HG03045 (cell line): ENCODE results near the gene ERC2.
"Not testable (repeated sequence)": the region's sequence is repeated elsewhere in the genome, so short reads cannot be mapped to it uniquely, and the experiment has no call there.

Source experiments
- ATAC-seq: cut with Tn5 transposase; IDR thresholded peaks from one replicate; pipeline ENCODE4 v1.9.1; 2021; ENCODE audit warnings: mild to moderate bottlenecking, moderate library complexity; ENCODE audit not compliant: unreplicated experiment

Gene ERC2

DNA sequence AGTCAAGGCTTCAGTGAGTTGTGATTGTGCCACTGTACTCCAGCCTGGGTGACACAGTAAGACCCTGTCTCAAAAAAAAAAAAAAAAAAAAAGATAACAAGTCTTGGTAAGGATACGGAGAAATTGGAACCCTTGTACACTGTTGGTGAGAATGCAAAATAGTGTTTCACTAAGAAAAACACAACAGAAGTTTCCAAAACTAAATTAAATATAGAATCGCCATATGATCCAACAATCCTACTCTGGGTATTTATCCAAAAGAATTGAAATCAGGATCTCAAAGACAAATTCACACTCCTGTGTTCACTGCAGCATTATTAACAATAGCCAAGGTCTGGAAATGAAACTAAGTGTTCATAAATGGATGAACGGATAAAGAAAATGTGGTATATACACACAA is 149.4 kb downstream of the ERC2 start:
- no peak for ATAC-seq

DNA sequence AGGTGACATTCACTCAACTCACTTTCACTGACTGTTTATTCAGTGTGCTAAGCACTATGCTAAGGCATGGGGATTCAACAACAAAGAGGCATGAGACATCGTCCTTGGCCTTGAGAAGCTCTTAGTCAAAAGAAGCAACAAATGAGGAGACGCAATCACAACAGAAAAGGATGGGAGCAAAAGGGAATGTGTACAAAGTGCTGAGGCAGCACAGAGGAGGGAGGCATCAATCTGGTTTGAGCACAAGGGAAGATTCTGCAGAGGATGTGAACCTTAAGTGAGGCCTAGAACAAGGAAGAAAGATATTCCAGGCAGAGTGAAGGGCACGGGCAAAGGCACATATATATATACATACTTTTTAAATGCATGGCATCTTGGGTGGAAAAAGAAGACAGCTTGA is 151.3 kb downstream of the ERC2 start:
- no peak for ATAC-seq

DNA sequence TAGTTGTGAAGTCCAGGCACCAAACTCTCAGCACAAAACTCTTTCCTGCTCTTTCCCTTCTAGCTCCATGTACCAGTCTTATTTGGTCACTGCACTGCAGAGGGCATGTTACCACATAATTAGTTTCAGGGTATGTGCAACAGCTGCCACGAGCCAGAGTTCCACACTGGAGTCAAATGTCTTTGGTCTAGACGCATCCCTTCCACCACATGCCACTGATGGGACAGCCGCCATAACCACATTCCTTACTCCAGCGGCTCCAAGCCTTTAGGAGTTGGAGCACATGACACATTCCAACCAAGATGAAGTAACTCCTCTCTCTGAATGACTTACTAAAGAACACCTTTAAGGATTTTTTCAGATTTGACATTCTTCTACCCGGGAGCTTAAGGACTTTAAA is 153.4 kb downstream of the ERC2 start:
- ATAC-seq, result no peak

DNA sequence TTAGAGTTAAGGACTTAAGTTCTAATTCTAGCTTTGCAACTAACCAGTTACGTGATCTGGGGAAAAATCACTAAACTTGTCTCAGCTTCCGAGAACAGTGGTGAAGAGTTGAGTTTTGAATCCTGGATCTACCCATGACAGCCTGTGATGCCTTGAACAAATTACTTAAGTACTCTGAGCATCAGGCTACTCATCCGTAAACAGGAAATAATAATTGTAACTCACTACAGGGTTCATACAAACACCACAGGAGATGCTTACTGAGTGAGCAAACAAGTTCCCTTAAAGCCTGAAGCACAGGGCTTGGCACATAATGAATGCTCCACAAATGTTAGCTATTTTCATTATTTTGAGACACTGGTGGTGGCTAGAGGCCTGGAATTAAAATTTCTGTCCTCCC is 158.8 kb downstream of the ERC2 start:
- no peak for ATAC-seq

DNA sequence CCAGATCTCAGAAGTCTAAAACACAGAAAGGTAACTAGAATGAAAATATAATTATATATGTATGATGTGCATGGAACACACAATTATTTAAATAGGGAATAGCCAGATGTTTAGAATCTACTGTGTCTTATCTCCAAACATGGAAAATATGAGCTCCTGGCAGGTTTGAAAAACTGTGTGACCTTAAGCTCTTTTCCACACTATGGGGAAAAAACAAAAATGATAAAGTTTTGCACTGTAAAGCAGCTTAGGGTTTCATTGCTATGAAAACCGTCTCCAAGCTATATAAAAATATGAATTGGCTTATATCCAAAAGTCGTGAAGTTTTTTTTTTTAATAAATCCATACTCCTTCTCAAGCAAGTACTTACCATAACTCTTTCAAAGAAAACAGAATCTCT is 159.8 kb downstream of the ERC2 start:
- ATAC-seq, result no peak

DNA sequence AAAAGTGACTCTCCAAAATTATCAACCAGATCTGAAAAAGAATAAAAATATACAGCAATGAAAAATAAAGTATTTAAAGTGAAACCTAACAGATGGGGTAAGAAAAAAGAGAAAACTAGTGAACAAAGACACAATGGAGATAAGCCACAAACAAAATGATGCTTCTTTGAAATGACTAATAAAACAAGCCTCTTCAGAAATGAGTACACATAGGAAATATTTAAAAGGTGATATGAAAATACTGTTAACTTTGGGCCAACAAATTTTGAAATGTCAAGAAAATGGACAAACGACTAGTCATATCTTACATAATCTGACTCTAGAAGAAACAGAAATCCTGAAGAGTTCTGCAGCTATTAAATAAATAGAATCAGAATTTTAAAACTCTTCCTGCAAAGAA is 164.2 kb downstream of the ERC2 start:
- ATAC-seq, result no peak

DNA sequence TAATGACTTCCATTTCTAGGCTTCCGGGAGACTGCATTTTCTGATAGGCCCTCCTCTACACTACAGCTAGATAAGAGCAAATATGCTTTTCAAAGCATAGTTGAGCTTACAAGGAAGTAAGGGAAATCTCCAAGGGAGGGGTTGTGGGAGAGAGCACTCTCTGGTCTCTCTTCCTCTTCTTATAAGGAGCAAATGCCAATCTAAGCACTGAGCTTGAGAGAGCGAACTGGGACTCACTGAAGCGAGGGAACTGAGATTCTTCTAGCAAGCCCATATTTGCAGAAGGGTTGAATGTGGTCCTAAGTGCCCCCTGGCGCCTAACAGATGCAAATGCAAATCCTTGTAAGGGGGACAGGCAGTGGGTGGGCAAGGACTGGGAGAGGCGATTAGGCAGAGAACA is 164.8 kb downstream of the ERC2 start:
- ATAC-seq, result peak; percentile 71

DNA sequence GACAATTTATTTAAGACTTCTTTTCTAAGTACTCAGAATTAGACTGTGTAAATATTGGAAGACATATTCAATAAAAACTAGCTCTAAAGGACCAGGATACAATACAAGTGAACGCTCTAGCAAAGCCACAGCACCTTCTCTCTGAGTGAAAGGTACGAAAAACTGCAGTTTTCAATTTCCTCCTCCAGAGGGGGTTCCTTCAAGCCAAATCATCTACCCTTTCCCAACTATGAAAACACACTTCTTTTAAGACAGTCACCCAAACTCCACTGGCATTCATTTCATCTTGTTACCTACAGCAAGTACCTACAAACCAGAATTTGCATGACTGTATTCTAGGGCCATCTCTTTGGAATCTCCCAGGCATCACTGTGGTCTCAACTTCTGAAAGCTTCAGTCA is 165.8 kb downstream of the ERC2 start:
- no peak for ATAC-seq

DNA sequence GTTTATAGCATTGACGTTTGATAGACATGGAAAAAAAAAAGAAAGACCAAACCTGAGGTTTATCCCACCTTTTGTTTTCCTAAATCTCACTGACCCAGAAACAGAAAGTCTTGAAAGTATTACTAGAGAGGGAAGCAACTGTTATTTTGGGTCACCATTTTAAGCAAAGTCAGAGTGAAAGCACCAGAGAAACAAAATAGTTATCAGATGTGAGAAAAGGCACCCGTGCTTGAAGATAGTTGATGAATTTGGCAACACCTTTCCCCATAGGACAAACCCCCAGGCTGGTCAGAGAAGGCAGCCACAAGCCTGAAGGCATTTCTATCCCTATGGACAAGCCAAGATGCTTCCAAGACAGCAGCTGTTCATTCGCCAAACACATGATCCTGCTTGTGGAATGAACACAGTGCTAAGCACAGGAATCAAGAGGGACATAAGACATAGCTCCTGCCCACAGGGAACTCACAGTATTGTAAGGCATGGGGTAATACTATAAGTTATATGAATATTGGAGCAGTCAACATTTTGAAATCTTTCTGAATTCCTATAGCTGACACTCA is 170.9 kb downstream of the ERC2 start:
- no peak for ATAC-seq

DNA sequence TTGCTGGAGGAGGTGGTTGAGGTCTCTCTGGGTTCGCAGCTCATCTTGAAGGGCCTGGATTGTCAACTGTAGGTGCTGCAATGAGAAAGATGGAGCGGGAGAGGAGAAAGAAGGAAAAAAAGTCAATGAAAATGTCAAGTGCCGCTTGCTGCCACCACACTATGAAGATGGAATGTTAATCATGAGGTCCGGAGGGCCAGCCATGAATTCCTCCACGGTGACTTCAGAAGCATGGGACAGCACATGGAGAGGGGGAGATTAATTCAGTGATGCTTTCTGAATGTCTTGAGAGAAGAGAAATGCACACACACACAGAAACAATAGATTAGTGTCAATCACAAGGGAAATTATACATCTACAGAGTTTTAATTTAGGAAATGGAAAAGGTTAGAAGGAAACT is 171.9 kb downstream of the ERC2 start:
- no peak for ATAC-seq

DNA sequence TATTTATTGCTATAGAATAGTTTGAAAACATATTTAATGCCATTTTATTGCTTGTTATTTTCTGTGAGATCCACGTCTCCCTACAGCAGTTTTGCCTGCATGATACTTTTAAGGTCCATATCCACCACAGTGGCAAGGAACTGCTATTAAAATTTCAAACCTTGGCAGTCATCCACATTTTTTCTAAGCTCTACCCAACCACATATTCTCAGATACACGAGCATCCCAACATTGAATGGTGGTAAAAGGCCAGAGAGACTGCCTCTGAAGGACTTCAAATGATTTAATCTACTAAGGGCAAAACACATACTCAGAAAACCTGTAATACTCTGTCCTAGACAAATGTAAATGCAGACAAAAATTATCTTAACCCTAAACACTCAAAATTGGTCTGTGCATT is 173.1 kb downstream of the ERC2 start:
- no peak for ATAC-seq

DNA sequence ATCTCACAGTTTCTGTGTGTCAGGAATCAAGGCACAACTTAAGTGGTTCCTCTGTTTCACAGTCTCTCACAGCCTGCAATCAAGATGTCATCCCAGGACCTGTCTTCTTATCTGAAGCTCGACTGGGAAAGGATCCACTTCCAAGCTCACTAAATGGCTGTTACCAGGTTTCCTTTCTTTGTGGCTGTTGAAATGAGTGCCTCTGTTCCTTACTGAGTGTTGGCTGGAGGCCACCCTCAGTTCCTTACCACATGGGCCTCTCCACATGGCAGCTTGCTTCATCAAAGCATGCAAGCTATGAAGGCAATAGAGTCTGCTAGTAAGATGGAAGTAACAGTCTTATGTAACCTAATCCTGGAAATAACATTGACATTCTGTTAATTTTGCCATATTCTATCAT is 174.0 kb downstream of the ERC2 start:
- ATAC-seq, result no peak

DNA sequence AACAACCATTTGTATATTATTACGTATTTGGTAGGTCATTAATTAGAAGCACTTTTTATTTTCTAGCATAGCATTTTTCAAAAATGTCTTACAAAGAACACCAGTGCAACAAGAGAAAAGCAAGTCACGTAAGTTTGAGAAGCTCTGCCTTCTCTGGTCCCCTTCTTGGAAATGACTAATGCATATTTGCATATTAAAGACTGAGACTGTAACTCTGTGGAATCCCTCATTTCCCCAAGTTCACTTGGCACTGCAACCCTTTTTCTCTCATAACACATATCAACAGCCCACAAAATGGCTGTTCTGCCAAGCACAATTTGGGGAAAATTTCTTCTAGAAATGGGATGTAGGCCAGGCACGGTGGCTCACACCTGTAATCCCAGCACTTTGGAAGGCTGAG is 176.3 kb downstream of the ERC2 start:
- peak; percentile 66 for ATAC-seq

DNA sequence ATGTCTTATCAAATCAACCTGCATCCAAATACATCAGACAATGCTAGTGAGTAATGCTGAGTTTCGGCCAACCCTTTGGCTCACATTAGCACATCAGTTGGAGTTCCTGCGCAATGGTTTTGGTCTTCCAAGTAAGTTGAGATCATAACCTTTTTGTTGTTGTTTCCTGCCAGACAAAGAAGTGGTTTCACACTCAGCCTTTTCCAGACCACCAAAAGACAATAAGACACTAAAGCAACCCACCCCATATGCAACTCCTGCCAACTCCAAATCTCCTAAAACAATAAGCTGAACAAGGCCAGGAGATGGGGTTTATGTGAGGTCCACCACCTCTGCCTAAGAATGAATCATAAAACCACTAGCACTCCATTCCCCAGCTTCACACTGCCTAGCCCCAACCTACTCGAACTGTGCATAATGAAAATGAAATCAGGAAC is 177.0 kb downstream of the ERC2 start:
- ATAC-seq, result no peak

DNA sequence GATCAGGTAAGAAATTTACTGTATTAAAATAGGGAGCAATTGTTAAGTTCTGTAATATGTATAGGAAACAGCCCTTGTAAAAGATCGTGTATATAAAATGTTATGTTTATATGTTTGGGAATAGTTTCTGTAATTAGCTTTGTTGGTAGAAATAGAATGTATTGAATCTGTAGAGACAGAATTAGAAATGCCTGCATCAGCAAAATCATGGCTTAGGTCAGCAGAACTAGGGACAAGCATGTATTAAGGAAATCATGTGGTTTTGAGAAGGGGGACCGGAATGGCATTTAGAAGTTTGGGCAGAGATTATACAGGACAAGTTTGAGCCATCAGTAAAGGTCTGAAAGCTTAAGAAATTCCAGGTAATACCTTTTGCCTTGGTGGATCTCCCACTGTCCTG is 177.9 kb downstream of the ERC2 start:
- ATAC-seq, result no peak

DNA sequence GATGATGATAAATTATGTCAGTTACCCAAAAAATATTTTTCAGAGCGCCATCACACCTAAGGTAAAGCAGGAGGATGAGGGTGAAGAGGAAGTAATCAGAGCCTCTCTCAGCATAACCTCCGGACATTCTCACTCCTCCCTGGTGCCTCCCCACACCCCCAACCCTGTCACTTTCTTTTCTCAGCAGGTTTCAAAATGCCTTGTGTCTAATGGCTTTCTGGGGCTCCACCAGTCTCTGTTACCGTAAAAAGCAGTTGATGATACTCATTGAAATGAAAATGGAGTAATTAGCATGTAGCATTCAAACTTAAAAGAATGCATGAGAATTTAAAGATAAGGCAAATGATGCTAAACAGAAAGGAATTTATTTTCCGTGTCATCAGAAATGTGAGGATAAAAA is 180.0 kb downstream of the ERC2 start:
- ATAC-seq, result no peak

DNA sequence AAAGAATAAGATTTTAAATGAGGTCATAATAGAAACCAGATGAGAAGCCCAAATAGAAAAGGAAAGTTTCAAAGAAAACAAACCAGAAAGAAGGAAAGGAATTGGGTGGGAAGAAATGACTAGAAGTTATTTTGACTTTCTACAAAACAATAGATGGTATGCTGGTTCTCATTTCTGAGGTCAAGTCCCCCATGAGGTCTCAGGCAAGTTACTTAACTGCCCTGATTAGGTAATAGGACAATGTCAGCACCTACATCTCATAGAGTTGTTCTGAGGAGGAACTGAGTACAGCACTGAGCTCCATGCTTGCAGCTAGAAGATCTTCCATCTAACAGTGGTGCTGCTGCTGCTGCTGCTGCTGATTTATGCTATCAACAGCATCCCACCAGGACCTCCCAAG is 185.9 kb downstream of the ERC2 start:
- no peak for ATAC-seq

DNA sequence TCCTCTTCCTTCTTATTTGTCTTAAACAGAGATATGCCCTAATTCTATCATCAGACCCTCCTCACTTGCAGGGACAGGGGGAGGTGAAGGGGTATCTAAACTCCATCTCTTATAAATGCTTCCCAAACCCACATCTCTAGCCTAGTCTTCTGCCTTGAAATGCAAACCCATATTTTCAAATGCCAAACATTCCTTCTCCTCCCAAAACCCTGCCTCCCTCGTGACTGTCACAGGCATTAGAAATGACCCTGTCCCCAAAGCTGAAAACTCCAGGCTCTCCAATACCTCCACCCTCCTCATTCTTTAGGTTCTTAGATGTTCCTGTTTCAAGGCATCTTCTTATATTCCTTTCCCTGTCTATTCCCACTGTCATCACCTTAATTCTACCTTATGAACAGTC is 191.0 kb downstream of the ERC2 start:
- no peak for ATAC-seq

DNA sequence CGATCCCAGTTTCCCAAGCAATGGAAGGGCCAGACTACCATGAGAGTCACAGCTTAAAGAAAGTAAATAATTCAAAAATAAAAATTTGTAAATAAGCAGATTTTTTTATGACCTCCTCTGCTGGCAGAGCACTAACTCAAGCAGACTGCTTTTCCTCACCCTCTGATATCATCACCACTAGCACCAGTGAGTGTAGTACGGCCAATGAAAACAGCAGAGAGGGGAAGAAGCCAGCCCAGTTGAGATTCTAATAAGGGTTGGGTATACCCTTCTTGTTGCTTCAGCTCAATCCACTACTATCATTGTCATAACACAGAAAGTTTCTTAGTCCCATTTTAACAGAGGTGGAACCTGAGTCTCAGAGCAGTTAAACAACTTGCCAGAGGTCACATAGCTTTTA is 193.1 kb downstream of the ERC2 start:
- ATAC-seq, result no peak

DNA sequence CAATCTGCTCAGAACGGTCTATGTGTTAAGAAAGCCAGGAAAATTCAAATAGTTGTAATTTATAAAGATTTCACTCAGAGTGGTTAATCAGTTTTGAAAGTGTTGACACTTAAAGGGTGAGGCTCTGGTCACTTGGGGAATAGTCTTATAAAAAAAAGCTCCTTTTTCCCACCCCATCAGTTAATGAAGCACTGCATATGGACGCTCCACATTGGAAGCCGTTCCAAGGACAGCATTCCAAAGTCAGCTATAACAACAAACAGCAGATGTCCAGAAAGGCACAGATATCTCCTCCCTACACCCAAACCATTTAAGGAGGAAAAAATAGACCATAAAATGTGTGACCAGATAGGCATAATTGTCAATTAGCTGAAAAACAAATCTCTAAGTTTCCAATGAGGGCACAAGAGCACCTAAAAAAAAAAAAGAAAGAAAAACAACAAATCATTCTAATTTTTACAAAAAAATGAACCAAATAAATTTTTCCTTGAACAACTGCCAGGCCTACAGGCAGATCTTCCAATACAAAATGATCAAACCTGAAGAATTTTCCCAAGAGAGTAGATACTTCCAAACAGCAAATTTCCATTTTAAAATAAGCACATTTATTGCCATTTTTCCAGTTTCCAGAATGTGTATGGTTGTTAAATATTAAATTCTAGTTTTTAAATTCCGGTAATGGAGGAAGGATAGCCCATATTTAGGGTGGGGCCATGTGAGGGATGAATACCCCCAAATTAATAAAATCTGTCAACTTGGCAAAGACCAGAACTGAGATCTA is 198.3 kb downstream of the ERC2 start:
- no peak for ATAC-seq

DNA sequence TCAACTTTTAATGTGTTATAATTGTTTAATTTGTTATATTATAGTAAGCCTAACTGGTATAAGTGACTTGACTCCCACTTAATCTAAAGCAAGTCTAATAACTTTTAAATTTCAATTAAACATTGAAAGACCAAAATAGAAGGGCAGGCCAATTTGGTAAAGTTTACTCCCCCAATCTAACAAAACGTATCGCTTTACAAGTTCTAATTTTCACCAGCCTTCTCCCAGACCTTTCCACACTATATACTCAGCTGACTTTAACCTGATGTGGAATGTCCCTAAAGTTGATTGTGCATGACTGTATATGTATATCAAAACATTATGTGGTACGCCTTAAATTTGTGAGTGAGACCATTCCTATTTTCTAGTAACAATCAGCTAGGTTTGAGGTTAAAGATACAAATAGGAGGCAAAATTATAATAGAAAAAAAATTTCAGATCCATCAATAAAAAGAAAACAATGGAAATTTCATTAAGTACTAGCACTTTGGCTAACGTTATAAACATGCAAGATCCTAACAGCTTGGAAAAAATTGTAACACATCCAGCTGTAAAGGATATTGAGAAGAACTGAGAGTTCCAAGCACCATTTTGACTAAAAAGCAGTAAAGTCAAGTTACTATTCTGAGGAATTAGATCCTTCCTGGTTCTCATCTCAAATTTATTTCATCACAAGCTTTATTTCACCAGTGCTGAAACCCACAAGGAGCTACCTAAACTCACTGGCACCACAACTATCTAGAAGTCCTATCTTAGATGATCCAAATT is 199.5 kb downstream of the ERC2 start:
- ATAC-seq, result no peak

DNA sequence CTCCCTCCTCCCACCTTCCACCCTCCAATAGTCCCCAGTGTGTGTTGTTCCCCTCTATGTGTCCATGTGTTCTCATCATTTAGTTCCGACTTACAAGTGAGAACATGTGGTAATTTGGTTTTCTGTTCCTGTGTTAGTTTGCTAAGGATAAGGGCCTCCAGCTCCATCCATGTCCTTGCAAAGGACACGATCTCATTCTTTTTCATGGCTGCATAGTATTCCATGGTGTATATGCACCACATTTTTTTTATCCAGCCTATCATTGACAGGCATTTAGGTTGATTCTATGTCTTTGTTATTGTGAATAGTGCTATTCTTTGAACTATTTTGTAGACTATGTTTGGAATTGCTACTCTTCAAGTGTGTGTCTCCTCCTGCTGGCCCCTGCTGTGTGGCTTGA is 206.4 kb downstream of the ERC2 start:
- not testable (repeated sequence) for ATAC-seq
